IMR-90 (cell line): ENCODE data around the gene ADGRV1. TPM values are rescaled to one million over a fixed set of nuclear protein-coding genes. Genes with fewer than 3 reads are reported as not detected.

Experiments
- ATAC-seq: fragments of 200-7000 bp; cut with Tn5 transposase; 2 replicates; pipeline ENCODE4 v1.9.1; 2020; ENCODE audit warnings: low read depth, mild to moderate bottlenecking, moderate library complexity
- BruUV-seq: library from RNA; stranded (reverse); fragments of 400-500 nt; replicated peaks from 2 replicates; lab custom pipeline; 2021; lab: Mats Ljungman, UMichigan
- CTCF ChIA-PET: fragments of 300-600 bp; formaldehyde crosslinking; extraction: SDS; loops from one replicate; lab custom pipeline; 2021; ENCODE audit warnings: antibody characterized with exemption; lab: Yijun Ruan, JAX
- POLR2A ChIA-PET: fragments of 300-600 bp; sonication (Branson Sonifier 250); formaldehyde crosslinking; loops from one replicate; lab custom pipeline; 2022; ENCODE audit warnings: antibody characterized with exemption; ENCODE audit not compliant: unreplicated experiment; lab: Charles Lee
- DNase-seq: peaks from one replicate; pipeline ENCODE4 v3.0.0; 2013
- H2AFZ ChIP-seq: replicated peaks from 2 replicates; pipeline ENCODE3; 2013; ENCODE audit warnings: low read length, mild to moderate bottlenecking; ENCODE audit not compliant: poor library complexity
- H2AK5ac ChIP-seq: 2 replicates; pipeline ENCODE4 v1.6.1; 2013; ENCODE audit warnings: low read depth, low read length, inconsistent platforms
- H2AK9ac ChIP-seq: replicated peaks from 2 replicates; pipeline ENCODE3; 2013; ENCODE audit warnings: mild to moderate bottlenecking, low read depth, low read length, moderate library complexity; ENCODE audit not compliant: poor library complexity
- H2BK120ac ChIP-seq: 2 replicates; pipeline ENCODE4 v1.6.1; 2013; ENCODE audit warnings: low read depth, low read length, inconsistent platforms
- H2BK15ac ChIP-seq: 3 replicates; pipeline ENCODE4 v1.6.1; 2013; ENCODE audit warnings: low read depth, low read length, inconsistent platforms
- H2BK20ac ChIP-seq: 2 replicates; pipeline ENCODE4 v1.6.1; 2013; ENCODE audit warnings: low read depth, mild to moderate bottlenecking, inconsistent platforms, low read length, moderate library complexity
- H2BK5ac ChIP-seq: 2 replicates; pipeline ENCODE4 v1.6.1; 2013; ENCODE audit warnings: mild to moderate bottlenecking, low read depth, low read length, inconsistent platforms; ENCODE audit not compliant: poor library complexity, severe bottlenecking
- H3K14ac ChIP-seq: replicated peaks from 2 replicates; pipeline ENCODE4 v1.6.1; 2013; ENCODE audit warnings: low read depth, low read length, inconsistent platforms
- H3K18ac ChIP-seq: 2 replicates; pipeline ENCODE4 v1.6.1; 2013; ENCODE audit warnings: low read depth, low read length, control low read depth
- H3K23ac ChIP-seq: 2 replicates; pipeline ENCODE4 v1.6.1; 2013; ENCODE audit warnings: low read depth, low read length, inconsistent platforms
- H3K27ac ChIP-seq: 2 replicates; pipeline ENCODE4 v1.5.1; 2013; ENCODE audit warnings: mild to moderate bottlenecking, control low read depth, low read length; ENCODE audit not compliant: insufficient read depth
- H3K27me3 ChIP-seq: 2 replicates; pipeline ENCODE4 v1.6.1; 2013; ENCODE audit warnings: low read length; ENCODE audit not compliant: control insufficient read depth, insufficient read depth
- H3K36me3 ChIP-seq: 2 replicates; pipeline ENCODE4 v1.6.1; 2013; ENCODE audit warnings: low read length, mixed read lengths; ENCODE audit not compliant: control insufficient read depth, insufficient read depth
- H3K4ac ChIP-seq: 2 replicates; pipeline ENCODE4 v1.6.1; 2013; ENCODE audit warnings: low read depth, low read length, inconsistent platforms
- H3K4me1 ChIP-seq: 2 replicates; pipeline ENCODE4 v1.6.1; 2013; ENCODE audit warnings: low read length, mixed read lengths; ENCODE audit not compliant: control insufficient read depth, insufficient read depth
- H3K4me2 ChIP-seq: 2 replicates; pipeline ENCODE4 v1.6.1; 2013; ENCODE audit warnings: low read depth, mild to moderate bottlenecking, control low read depth, low read length, moderate library complexity
- H3K4me3 ChIP-seq: 2 replicates; pipeline ENCODE4 v1.5.1; 2013; ENCODE audit warnings: low read depth, mild to moderate bottlenecking, control low read depth, low read length, moderate library complexity; ENCODE audit not compliant: insufficient read depth
- H3K56ac ChIP-seq: 2 replicates; pipeline ENCODE4 v1.6.1; 2013; ENCODE audit warnings: low read length, inconsistent platforms; ENCODE audit not compliant: insufficient read depth; ENCODE audit errors: extremely low read depth
- H3K79me1 ChIP-seq, 2 experiments: 2 replicates each; pipeline ENCODE4 v1.6.1; 2013; ENCODE audit warnings: low read length in 2 of 2, inconsistent platforms in 1 of 2, low read depth in 1 of 2
- H3K9ac ChIP-seq: 2 replicates; pipeline ENCODE4 v1.6.1; 2013; ENCODE audit warnings: low read depth, low read length, control low read depth
- H3K9me1 ChIP-seq: 2 replicates; pipeline ENCODE4 v1.6.1; 2013; ENCODE audit warnings: low read length, inconsistent platforms; ENCODE audit not compliant: insufficient read depth
- H3K9me3 ChIP-seq: 2 replicates; pipeline ENCODE4 v1.6.1; 2013; ENCODE audit warnings: low read length; ENCODE audit not compliant: control insufficient read depth, insufficient read depth
- H4K20me1 ChIP-seq: 2 replicates; pipeline ENCODE4 v1.6.1; 2013; ENCODE audit warnings: low read length, inconsistent platforms; ENCODE audit not compliant: insufficient read depth
- H4K5ac ChIP-seq: 2 replicates; pipeline ENCODE4 v1.6.1; 2013; ENCODE audit warnings: mild to moderate bottlenecking, low read depth, low read length, control low read depth
- H4K8ac ChIP-seq, 2 experiments: 2 replicates each; pipeline ENCODE4 v1.6.1; 2013; ENCODE audit warnings: low read depth in 2 of 2, low read length in 2 of 2, control low read depth in 1 of 2, inconsistent platforms in 1 of 2
- H4K91ac ChIP-seq: 2 replicates; pipeline ENCODE4 v1.6.1; 2013; ENCODE audit warnings: low read depth, low read length, inconsistent platforms; ENCODE audit not compliant: insufficient read depth
- BHLHE40 ChIP-seq: fragments of 150-350 bp; IDR thresholded peaks from 2 replicates; pipeline ENCODE4 v1.6.1; 2016; ENCODE audit warnings: mild to moderate bottlenecking, low read depth, low read length
- CTCF ChIP-seq: conservative IDR thresholded peaks from 2 replicates; pipeline ENCODE4 v1.5.1; 2012; ENCODE audit warnings: mild to moderate bottlenecking, low read depth, low read length, improper control_type of control experiment
- MXI1 ChIP-seq: IDR thresholded peaks from 2 replicates; pipeline ENCODE4 v1.6.1; 2012; ENCODE audit warnings: low read depth, mild to moderate bottlenecking, low read length, moderate library complexity, borderline replicate concordance
- WGBS, 2 experiments: methylation state at CpG; one replicate each; pipeline versions ENCODE4 v1.1.5 to v1.1.7; 2013; ENCODE audit warnings: missing lambda C conversion rate in 2 of 2; ENCODE audit not compliant: insufficient read length in 1 of 2; ENCODE audit errors: extremely low coverage in 2 of 2; 5-methylcytosine and 5-hydroxymethylcytosine counted together
- dilution Hi-C: fragments of 300-500 bp; cut with HindIII; formaldehyde crosslinking; loops from one replicate; pipeline ENCODE4 v1.14.3; 2018; ENCODE audit warnings: low sequenced_read_pairs; ENCODE audit not compliant: unreplicated experiment
- in situ Hi-C: fragments of 300-500 bp; cut with MboI; formaldehyde crosslinking; loops from 3 replicates; pipeline ENCODE4 v1.14.3; 2019; ENCODE audit warnings: low sequenced_read_pairs, inconsistent platforms, mixed read lengths
- intact Hi-C: fragments of 100-400 bp; cut with micrococcal nuclease; formaldehyde crosslinking; loops from 2 replicates; pipeline ENCODE4 v1.10.0; 2022
- polyA plus RNA-seq, 3 experiments: library from polyadenylated mRNA; depleted of rRNA; stranded (reverse); fragments of >200 nt; gene quantifications; 2 replicates each; pipeline ENCODE4 v1.2.3, GENCODE V29; 2012; ENCODE audit warnings: low replicate concordance in 1 of 3
- total RNA-seq: library from RNA; depleted of rRNA; stranded (reverse); fragments of >200 nt; gene quantifications from 2 replicates; pipeline ENCODE4 v1.2.3, GENCODE V29; 2012

Gene ADGRV1
- total and polyA plus RNA-seq, 2 of the 4 experiments (the other 2 are of a cell fraction): under 0.01 TPM; not detected in 1

GRCh38 chr5:90902170-90902569 lies 343.6 kb downstream of the ADGRV1 start:
- Histone ChIP-seq H3K9ac (no peak overlapping the region), H2BK5ac (no peak overlapping the region), H3K4me1 (no peaks in the 10 kb centered on the region), H3K56ac (no peak overlapping the region), H2AK9ac (no peak overlapping the region), H3K27me3 (no peaks in the 10 kb centered on the region), H3K4me3 (no peak overlapping the region), H4K20me1 (no peaks in the 10 kb centered on the region), H3K27ac (no peak overlapping the region), H4K5ac (no peak overlapping the region), H3K18ac (no peak overlapping the region), H3K4ac (no peak overlapping the region), H2BK120ac (no peak overlapping the region), H4K91ac (no peak overlapping the region), H3K36me3 (no peaks in the 10 kb centered on the region), H2AFZ (no peak overlapping the region), H4K8ac (no peak overlapping the region), H3K4me2 (no peak overlapping the region), H3K9me3 (no peaks in the 10 kb centered on the region), H3K79me1 (no peaks in the 10 kb centered on the region), H2AK5ac (no peak overlapping the region), H3K23ac (no peak overlapping the region), H2BK20ac (no peak overlapping the region), H2BK15ac (no peak overlapping the region), H3K14ac (no peak overlapping the region), H3K9me1 (no peaks in the 10 kb centered on the region)
- intact Hi-C loops: no loop called here
- POLR2A ChIA-PET: no interaction called here
- in situ Hi-C loops: no loop called here
- BruUV-seq: no TSS peak
- no peak for TF ChIP-seq BHLHE40
- no peak for TF ChIP-seq CTCF
- TF ChIP-seq MXI1: no peak
- DNase-seq: no peak
- ATAC-seq: no peak
- CTCF ChIA-PET: no interaction called here
- WGBS, 2 experiments: 100% methylated on average over 1 of the region's 4 CpGs; no CpG with 5 or more reads in 1 of the 2 experiments
- dilution Hi-C loops: no loop called here
